Bronchial epithelial cell (primary cell): ENCODE data around the gene SETD7. TPM values are rescaled to one million over a fixed set of nuclear protein-coding genes. Genes with fewer than 3 reads are reported as not detected.
"Not testable (repeated sequence)": the region's sequence is repeated elsewhere in the genome, so short reads cannot be mapped to it uniquely, and the experiment has no call there.

Source experiments
- DNase-seq: peaks from one replicate; pipeline ENCODE4 v3.0.0-alpha.2; 2010; ENCODE audit warnings: low read depth
- FAIRE-seq: peaks from 2 replicates; lab custom pipeline; 2011; peaks lifted over from hg19 to GRCh38; lab: Jason Lieb, UNC
- H3K27me3 ChIP-seq: 2 replicates; pipeline ENCODE4 v1.5.1; 2011; ENCODE audit warnings: low read length; ENCODE audit not compliant: control insufficient read depth, insufficient read depth
- H3K36me3 ChIP-seq: 2 replicates; pipeline ENCODE4 v1.5.1; 2011; ENCODE audit warnings: low read length; ENCODE audit not compliant: control insufficient read depth, insufficient read depth
- H3K4me3 ChIP-seq: 2 replicates; pipeline ENCODE4 v1.5.1; 2011; ENCODE audit warnings: mild to moderate bottlenecking, low read depth, low read length, control low read depth
- total RNA-seq: library from RNA; depleted of rRNA; stranded (reverse); fragments of >200 nt; gene quantifications from 2 replicates; pipeline ENCODE4 v1.2.1, GENCODE V29; 2014
- TF ChIP-seq, protein P1 (sequence below): IDR thresholded peaks from 2 replicates; pipeline ENCODE4 v1.5.1; 2011; ENCODE audit warnings: mild to moderate bottlenecking, moderate library complexity, low read length, control low read depth, inconsistent platforms; ENCODE audit not compliant: insufficient read depth, severe bottlenecking

The SETD7 gene
- total RNA-seq, 1 donor from 2014 or later: 45.0 TPM

DNA sequence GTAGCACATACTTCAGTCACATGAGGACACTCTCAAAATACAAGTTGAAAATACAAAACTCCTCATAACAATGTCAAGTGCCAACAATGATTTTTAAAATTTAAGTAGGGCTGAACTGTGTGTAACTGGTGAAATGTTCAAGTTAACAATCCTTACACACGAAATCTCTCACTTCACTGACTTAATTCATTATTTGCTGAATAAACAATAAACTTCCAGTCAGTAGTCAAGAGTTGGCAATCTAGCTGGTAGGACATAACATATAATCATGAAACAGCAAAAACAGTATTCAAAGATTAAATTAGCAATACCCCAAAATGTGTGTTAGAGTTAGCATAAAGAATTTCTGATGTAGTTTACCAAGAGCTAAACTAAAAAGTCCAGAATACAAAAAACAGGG lies 104.0 kb downstream of the SETD7 start:
- no peaks in the 10 kb centered on the region for H3K36me3 ChIP-seq
- no peaks in the 10 kb centered on the region for H3K27me3 ChIP-seq
- DNase-seq: no peak
- no peak for FAIRE-seq
- TF ChIP-seq, protein P1, sequence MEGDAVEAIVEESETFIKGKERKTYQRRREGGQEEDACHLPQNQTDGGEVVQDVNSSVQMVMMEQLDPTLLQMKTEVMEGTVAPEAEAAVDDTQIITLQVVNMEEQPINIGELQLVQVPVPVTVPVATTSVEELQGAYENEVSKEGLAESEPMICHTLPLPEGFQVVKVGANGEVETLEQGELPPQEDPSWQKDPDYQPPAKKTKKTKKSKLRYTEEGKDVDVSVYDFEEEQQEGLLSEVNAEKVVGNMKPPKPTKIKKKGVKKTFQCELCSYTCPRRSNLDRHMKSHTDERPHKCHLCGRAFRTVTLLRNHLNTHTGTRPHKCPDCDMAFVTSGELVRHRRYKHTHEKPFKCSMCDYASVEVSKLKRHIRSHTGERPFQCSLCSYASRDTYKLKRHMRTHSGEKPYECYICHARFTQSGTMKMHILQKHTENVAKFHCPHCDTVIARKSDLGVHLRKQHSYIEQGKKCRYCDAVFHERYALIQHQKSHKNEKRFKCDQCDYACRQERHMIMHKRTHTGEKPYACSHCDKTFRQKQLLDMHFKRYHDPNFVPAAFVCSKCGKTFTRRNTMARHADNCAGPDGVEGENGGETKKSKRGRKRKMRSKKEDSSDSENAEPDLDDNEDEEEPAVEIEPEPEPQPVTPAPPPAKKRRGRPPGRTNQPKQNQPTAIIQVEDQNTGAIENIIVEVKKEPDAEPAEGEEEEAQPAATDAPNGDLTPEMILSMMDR: no peak
- H3K4me3 ChIP-seq: no peak overlapping the region

DNA sequence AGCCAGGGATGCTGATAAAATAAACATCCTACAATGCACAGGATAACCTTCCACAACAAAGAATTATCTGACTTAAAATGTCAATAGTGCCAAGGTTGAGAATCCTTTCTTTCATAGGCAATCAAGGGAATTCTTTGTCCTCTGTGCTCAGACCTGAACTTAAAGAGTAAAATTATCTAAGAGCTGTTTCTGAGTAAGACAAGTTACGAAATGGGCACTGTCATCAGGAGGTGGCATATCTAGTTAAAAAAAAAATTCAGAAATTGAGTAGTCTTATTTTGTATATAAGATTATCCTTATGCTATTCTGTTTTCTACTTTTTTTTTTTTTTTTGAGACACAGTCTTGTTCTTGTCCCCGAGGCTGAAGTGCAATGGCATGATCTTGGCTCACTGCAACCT lies 105.4 kb downstream of the SETD7 start:
- TF ChIP-seq, protein P1: no peak
- FAIRE-seq: no peak
- H3K4me3 ChIP-seq: no peak overlapping the region

DNA sequence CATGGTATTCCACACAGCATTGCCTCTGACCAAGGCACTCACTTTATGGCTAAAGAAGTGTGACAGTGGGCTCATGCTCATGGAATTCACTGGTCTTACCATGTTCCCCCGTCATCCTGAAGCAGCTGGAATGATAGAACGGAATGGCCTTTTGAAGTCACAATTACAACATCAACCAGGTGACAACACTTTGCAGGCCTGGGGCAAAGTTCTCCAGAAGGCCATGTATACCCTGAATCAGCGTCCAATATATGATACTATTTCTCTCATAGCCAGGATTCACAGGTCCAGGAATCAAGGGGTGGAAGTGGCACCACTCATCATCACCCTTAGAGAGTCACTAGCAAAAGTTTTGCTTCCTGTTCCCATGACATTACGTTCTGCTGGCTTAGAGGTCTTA lies 108.9 kb downstream of the SETD7 start:
- not testable (repeated sequence) for DNase-seq, H3K27me3 ChIP-seq, H3K36me3 ChIP-seq, FAIRE-seq, H3K4me3 ChIP-seq

More for the DNA sequence above, 105.4 kb downstream of the SETD7 start:
- no peak for DNase-seq
- no peaks in the 10 kb centered on the region for H3K36me3 ChIP-seq
- H3K27me3 ChIP-seq: no peaks in the 10 kb centered on the region

Other genes starting within 250 kb of the SETD7 start
- gene RAB33B, start 102.1 kb downstream of the SETD7 start, total RNA-seq: 9.2 and 10.0 TPM in 2 replicates
- 28.7 and 30.5 TPM in 2 replicates for gene MGST2, start 109.6 kb upstream of the SETD7 start, total RNA-seq